ENCODE measurements around the gene CRHR2.
"Not testable (repeated sequence)": the region's sequence is repeated elsewhere in the genome, so short reads cannot be mapped to it uniquely, and the experiment has no call there.

DNA sequence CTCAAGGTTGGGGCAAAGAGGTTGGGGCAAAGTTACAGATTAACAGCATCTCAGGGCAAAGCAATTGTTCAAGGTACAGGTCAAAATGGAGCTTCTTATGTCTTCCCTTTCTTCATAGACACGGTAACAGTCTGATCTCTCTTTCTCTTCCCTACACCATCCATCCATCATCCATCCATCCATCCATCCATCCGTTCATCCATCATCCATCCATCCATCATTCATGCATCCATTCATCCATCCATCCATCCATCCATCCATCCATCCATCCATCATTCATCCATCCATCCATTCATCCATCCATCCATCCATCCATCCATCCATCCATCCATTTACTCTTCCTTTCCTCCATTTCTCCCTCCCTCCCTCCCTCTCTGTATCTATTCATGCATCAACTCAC lies 37.2 kb upstream of the CRHR2 start:
- not testable (repeated sequence) for TF ChIP-seq HOXD1 (CRISPR knock-in tag; IDR thresholded peaks at IDR 0.05); SMAD3 (CRISPR knock-in tag; IDR thresholded peaks at IDR 0.05); ZNF775 (CRISPR knock-in tag; IDR thresholded peaks at IDR 0.05; ENCODE audit: borderline replicate concordance); POLR2AphosphoS5 (IDR thresholded peaks at IDR 0.05; ENCODE audit: low read depth, low read length); SP1 (IDR thresholded peaks at IDR 0.05); SP1 (CRISPR knock-in tag; IDR thresholded peaks at IDR 0.05); ZNF547 (CRISPR knock-in tag; IDR thresholded peaks at IDR 0.05); RFX5 (IDR thresholded peaks at IDR 0.05; ENCODE audit: low read depth, low read length)
- TF ChIP-seq, protein P1, sequence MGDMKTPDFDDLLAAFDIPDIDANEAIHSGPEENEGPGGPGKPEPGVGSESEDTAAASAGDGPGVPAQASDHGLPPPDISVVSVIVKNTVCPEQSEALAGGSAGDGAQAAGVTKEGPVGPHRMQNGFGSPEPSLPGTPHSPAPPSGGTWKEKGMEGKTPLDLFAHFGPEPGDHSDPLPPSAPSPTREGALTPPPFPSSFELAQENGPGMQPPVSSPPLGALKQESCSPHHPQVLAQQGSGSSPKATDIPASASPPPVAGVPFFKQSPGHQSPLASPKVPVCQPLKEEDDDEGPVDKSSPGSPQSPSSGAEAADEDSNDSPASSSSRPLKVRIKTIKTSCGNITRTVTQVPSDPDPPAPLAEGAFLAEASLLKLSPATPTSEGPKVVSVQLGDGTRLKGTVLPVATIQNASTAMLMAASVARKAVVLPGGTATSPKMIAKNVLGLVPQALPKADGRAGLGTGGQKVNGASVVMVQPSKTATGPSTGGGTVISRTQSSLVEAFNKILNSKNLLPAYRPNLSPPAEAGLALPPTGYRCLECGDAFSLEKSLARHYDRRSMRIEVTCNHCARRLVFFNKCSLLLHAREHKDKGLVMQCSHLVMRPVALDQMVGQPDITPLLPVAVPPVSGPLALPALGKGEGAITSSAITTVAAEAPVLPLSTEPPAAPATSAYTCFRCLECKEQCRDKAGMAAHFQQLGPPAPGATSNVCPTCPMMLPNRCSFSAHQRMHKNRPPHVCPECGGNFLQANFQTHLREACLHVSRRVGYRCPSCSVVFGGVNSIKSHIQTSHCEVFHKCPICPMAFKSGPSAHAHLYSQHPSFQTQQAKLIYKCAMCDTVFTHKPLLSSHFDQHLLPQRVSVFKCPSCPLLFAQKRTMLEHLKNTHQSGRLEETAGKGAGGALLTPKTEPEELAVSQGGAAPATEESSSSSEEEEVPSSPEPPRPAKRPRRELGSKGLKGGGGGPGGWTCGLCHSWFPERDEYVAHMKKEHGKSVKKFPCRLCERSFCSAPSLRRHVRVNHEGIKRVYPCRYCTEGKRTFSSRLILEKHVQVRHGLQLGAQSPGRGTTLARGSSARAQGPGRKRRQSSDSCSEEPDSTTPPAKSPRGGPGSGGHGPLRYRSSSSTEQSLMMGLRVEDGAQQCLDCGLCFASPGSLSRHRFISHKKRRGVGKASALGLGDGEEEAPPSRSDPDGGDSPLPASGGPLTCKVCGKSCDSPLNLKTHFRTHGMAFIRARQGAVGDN (CRISPR knock-in tag; IDR thresholded peaks at IDR 0.05) = not testable (repeated sequence)
- TF ChIP-seq, protein P2, sequence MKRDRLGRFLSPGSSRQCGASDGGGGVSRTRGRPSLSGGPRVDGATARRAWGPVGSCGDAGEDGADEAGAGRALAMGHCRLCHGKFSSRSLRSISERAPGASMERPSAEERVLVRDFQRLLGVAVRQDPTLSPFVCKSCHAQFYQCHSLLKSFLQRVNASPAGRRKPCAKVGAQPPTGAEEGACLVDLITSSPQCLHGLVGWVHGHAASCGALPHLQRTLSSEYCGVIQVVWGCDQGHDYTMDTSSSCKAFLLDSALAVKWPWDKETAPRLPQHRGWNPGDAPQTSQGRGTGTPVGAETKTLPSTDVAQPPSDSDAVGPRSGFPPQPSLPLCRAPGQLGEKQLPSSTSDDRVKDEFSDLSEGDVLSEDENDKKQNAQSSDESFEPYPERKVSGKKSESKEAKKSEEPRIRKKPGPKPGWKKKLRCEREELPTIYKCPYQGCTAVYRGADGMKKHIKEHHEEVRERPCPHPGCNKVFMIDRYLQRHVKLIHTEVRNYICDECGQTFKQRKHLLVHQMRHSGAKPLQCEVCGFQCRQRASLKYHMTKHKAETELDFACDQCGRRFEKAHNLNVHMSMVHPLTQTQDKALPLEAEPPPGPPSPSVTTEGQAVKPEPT (CRISPR knock-in tag; IDR thresholded peaks at IDR 0.05; ENCODE audit: low read depth) = not testable (repeated sequence)
- TF ChIP-seq, protein P3, sequence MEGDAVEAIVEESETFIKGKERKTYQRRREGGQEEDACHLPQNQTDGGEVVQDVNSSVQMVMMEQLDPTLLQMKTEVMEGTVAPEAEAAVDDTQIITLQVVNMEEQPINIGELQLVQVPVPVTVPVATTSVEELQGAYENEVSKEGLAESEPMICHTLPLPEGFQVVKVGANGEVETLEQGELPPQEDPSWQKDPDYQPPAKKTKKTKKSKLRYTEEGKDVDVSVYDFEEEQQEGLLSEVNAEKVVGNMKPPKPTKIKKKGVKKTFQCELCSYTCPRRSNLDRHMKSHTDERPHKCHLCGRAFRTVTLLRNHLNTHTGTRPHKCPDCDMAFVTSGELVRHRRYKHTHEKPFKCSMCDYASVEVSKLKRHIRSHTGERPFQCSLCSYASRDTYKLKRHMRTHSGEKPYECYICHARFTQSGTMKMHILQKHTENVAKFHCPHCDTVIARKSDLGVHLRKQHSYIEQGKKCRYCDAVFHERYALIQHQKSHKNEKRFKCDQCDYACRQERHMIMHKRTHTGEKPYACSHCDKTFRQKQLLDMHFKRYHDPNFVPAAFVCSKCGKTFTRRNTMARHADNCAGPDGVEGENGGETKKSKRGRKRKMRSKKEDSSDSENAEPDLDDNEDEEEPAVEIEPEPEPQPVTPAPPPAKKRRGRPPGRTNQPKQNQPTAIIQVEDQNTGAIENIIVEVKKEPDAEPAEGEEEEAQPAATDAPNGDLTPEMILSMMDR (CRISPR knock-in tag; IDR thresholded peaks at IDR 0.05) = not testable (repeated sequence)
- TF ChIP-seq, protein P4, sequence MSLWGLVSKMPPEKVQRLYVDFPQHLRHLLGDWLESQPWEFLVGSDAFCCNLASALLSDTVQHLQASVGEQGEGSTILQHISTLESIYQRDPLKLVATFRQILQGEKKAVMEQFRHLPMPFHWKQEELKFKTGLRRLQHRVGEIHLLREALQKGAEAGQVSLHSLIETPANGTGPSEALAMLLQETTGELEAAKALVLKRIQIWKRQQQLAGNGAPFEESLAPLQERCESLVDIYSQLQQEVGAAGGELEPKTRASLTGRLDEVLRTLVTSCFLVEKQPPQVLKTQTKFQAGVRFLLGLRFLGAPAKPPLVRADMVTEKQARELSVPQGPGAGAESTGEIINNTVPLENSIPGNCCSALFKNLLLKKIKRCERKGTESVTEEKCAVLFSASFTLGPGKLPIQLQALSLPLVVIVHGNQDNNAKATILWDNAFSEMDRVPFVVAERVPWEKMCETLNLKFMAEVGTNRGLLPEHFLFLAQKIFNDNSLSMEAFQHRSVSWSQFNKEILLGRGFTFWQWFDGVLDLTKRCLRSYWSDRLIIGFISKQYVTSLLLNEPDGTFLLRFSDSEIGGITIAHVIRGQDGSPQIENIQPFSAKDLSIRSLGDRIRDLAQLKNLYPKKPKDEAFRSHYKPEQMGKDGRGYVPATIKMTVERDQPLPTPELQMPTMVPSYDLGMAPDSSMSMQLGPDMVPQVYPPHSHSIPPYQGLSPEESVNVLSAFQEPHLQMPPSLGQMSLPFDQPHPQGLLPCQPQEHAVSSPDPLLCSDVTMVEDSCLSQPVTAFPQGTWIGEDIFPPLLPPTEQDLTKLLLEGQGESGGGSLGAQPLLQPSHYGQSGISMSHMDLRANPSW (CRISPR knock-in tag; IDR thresholded peaks at IDR 0.05; ENCODE audit: borderline replicate concordance) = not testable (repeated sequence)
- TF ChIP-seq, protein P5, sequence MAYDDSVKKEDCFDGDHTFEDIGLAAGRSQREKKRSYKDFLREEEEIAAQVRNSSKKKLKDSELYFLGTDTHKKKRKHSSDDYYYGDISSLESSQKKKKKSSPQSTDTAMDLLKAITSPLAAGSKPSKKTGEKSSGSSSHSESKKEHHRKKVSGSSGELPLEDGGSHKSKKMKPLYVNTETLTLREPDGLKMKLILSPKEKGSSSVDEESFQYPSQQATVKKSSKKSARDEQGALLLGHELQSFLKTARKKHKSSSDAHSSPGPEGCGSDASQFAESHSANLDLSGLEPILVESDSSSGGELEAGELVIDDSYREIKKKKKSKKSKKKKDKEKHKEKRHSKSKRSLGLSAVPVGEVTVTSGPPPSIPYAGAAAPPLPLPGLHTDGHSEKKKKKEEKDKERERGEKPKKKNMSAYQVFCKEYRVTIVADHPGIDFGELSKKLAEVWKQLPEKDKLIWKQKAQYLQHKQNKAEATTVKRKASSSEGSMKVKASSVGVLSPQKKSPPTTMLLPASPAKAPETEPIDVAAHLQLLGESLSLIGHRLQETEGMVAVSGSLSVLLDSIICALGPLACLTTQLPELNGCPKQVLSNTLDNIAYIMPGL (CRISPR knock-in tag; IDR thresholded peaks at IDR 0.05; ENCODE audit: borderline replicate concordance in 1 of 2, low read depth in 1 of 2) = not testable (repeated sequence)
- TF ChIP-seq, protein P6, sequence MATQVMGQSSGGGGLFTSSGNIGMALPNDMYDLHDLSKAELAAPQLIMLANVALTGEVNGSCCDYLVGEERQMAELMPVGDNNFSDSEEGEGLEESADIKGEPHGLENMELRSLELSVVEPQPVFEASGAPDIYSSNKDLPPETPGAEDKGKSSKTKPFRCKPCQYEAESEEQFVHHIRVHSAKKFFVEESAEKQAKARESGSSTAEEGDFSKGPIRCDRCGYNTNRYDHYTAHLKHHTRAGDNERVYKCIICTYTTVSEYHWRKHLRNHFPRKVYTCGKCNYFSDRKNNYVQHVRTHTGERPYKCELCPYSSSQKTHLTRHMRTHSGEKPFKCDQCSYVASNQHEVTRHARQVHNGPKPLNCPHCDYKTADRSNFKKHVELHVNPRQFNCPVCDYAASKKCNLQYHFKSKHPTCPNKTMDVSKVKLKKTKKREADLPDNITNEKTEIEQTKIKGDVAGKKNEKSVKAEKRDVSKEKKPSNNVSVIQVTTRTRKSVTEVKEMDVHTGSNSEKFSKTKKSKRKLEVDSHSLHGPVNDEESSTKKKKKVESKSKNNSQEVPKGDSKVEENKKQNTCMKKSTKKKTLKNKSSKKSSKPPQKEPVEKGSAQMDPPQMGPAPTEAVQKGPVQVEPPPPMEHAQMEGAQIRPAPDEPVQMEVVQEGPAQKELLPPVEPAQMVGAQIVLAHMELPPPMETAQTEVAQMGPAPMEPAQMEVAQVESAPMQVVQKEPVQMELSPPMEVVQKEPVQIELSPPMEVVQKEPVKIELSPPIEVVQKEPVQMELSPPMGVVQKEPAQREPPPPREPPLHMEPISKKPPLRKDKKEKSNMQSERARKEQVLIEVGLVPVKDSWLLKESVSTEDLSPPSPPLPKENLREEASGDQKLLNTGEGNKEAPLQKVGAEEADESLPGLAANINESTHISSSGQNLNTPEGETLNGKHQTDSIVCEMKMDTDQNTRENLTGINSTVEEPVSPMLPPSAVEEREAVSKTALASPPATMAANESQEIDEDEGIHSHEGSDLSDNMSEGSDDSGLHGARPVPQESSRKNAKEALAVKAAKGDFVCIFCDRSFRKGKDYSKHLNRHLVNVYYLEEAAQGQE (IDR thresholded peaks at IDR 0.05; ENCODE audit: borderline replicate concordance in 1 of 2, low read depth in 1 of 2, low read length in 2 of 2) = not testable (repeated sequence)
